HCT116 (cell line): ENCODE results near the gene PDSS1. TPM values are rescaled to one million over a fixed set of nuclear protein-coding genes. Genes with fewer than 3 reads are reported as not detected.

Experiments used
- ATAC-seq: fragments of 200-7000 bp; cut with Tn5 transposase; 2 replicates; pipeline ENCODE4 v1.9.1; 2020; ENCODE audit warnings: mild to moderate bottlenecking, moderate library complexity
- BruUV-seq: library from RNA; stranded (reverse); fragments of 400-500 nt; replicated peaks from 2 replicates; lab custom pipeline; 2021; lab: Mats Ljungman, UMichigan
- CTCF ChIA-PET: fragments of 300-600 bp; sonication (Branson Sonifier 250); formaldehyde crosslinking; loops from one replicate; lab custom pipeline; 2021; ENCODE audit warnings: antibody characterized with exemption; lab: Charles Lee
- POLR2A ChIA-PET: fragments of 300-600, 350-600 bp; sonication (Branson Sonifier 250); formaldehyde crosslinking; loops from one replicate; lab custom pipeline; 2021; ENCODE audit warnings: antibody characterized with exemption; lab: Charles Lee
- RAD21 ChIA-PET, 2 experiments: fragments of 300-600 bp; sonication (Branson Sonifier 250); formaldehyde crosslinking; loops; one replicate each; lab custom pipeline; 2023; ENCODE audit warnings: low total read pairs in 2 of 2; ENCODE audit not compliant: uncharacterized antibody in 2 of 2, unreplicated experiment in 2 of 2, low non-redundant PET in 1 of 2; lab: Charles Lee
- DNase-seq: peaks from one replicate; pipeline ENCODE4 v3.0.0-alpha.2; 2010; ENCODE audit warnings: low read depth, low spot score
- H2AFZ ChIP-seq: fragments of 200-600 bp; shearing (Covaris generic), sonication (generic); 2 replicates; pipeline ENCODE4 v1.6.1; 2017; ENCODE audit warnings: low read depth, mixed run types, mixed read lengths, antibody characterized with exemption, low read length; ENCODE audit not compliant: poor library complexity, severe bottlenecking
- H3K27ac ChIP-seq: 2 replicates; pipeline ENCODE4 v1.5.1; 2012; ENCODE audit warnings: low read depth, low read length
- H3K27me3 ChIP-seq: fragments of 200-600 bp; sonication (generic); 2 replicates; pipeline ENCODE4 v1.6.1; 2016; ENCODE audit warnings: mixed run types, low read length, mixed read lengths; ENCODE audit not compliant: insufficient read depth
- H3K36me3 ChIP-seq, 2 experiments: fragments of 200-500 bp in 1 of 2; fragments of 200-600 bp in 1 of 2; sonication (Bioruptor generic) in 1 of 2; sonication (generic) in 1 of 2; 2 replicates each; pipeline versions ENCODE4 v1.5.1 to v1.6.1; 2014 to 2016; ENCODE audit warnings: low read length in 2 of 2, inconsistent platforms in 1 of 2, mixed read lengths in 1 of 2, mixed run types in 1 of 2; ENCODE audit not compliant: insufficient read depth in 2 of 2, control insufficient read depth in 1 of 2
- H3K4me1 ChIP-seq, 2 experiments: fragments of 200-600 bp in 1 of 2; sonication (generic) in 1 of 2; 2 replicates each; pipeline versions ENCODE4 v1.5.1 to v1.6.1; 2012 to 2017; ENCODE audit warnings: low read length in 2 of 2, inconsistent platforms in 1 of 2, mild to moderate bottlenecking in 1 of 2, mixed read lengths in 1 of 2, mixed run types in 1 of 2, moderate library complexity in 1 of 2; ENCODE audit not compliant: insufficient read depth in 2 of 2, control insufficient read depth in 1 of 2
- H3K4me2 ChIP-seq: fragments of 200-600 bp; sonication (generic); 2 replicates; pipeline ENCODE4 v1.6.1; 2017; ENCODE audit warnings: mixed run types, low read length, mixed read lengths
- H3K4me3 ChIP-seq, 2 experiments: fragments of 200-600 bp in 1 of 2; sonication (generic) in 1 of 2; replicated peaks in 1 of 2; 2 replicates each; pipeline ENCODE4 v1.5.1; 2011 to 2016; ENCODE audit warnings: low read length in 2 of 2, control low read depth in 1 of 2, low read depth in 1 of 2, mild to moderate bottlenecking in 1 of 2, mixed read lengths in 1 of 2, mixed run types in 1 of 2
- H3K79me2 ChIP-seq: fragments of 200-600 bp; sonication (generic); 2 replicates; pipeline ENCODE4 v1.6.1; 2017; ENCODE audit warnings: mild to moderate bottlenecking, mixed run types, low read length, moderate library complexity, mixed read lengths; ENCODE audit not compliant: insufficient read depth
- H3K9ac ChIP-seq: fragments of 200-600 bp; sonication (generic); 2 replicates; pipeline ENCODE4 v1.6.1; 2016; ENCODE audit warnings: low read length, mixed read lengths
- H3K9me2 ChIP-seq: fragments of 200-600 bp; sonication (generic), shearing (Covaris generic); 2 replicates; pipeline ENCODE4 v1.6.1; 2017; ENCODE audit warnings: mixed run types, mild to moderate bottlenecking, moderate library complexity; ENCODE audit not compliant: insufficient read depth
- H3K9me3 ChIP-seq, 2 experiments: fragments of 200-500 bp in 1 of 2; fragments of 200-600 bp in 1 of 2; sonication (Bioruptor generic) in 1 of 2; sonication (generic) in 1 of 2; 2 replicates each; pipeline ENCODE4 v1.6.1; 2014 to 2017; ENCODE audit warnings: low read length in 2 of 2, mixed read lengths in 2 of 2, inconsistent platforms in 1 of 2, low read depth in 1 of 2, mild to moderate bottlenecking in 1 of 2, mixed run types in 1 of 2, moderate library complexity in 1 of 2; ENCODE audit not compliant: control insufficient read depth in 1 of 2, insufficient read depth in 1 of 2
- H4K20me1 ChIP-seq: fragments of 200-600 bp; sonication (generic), shearing (Covaris generic); 2 replicates; pipeline ENCODE4 v1.6.1; 2017; ENCODE audit warnings: mixed run types, mild to moderate bottlenecking, moderate library complexity; ENCODE audit not compliant: insufficient read depth
- CBX3 ChIP-seq: IDR thresholded peaks from 2 replicates; pipeline ENCODE4 v1.6.1; 2012; ENCODE audit warnings: low read depth
- CEBPB ChIP-seq: IDR thresholded peaks from 2 replicates; pipeline ENCODE4 v1.6.1; 2012; ENCODE audit warnings: low read depth
- EZH2phosphoT487 ChIP-seq: fragments of 200-600 bp; IDR thresholded peaks from 2 replicates; pipeline ENCODE4 v1.6.1; 2018; ENCODE audit warnings: antibody characterized with exemption, borderline replicate concordance
- JUND ChIP-seq: IDR thresholded peaks from 2 replicates; pipeline ENCODE4 v1.6.1; 2012
- RAD21 ChIP-seq: IDR thresholded peaks from 2 replicates; pipeline ENCODE4 v1.6.1; 2012; ENCODE audit warnings: low read depth, mild to moderate bottlenecking
- SRF ChIP-seq: IDR thresholded peaks from 2 replicates; pipeline ENCODE4 v1.6.1; 2012; ENCODE audit warnings: low read depth
- ZNF274 ChIP-seq: fragments of 200-500 bp; sonication (Bioruptor generic); IDR thresholded peaks from 2 replicates; pipeline ENCODE4 v1.6.1; 2014; ENCODE audit warnings: mild to moderate bottlenecking, low read depth, low read length, inconsistent platforms
- intact Hi-C: fragments of 100-400 bp; cut with micrococcal nuclease; formaldehyde crosslinking; loops from 2 replicates; pipeline ENCODE4 v1.10.0; 2022
- total RNA-seq: library from RNA; stranded (reverse); gene quantifications from one replicate; pipeline ENCODE4 v1.2.1, GENCODE V29; 2021; ENCODE audit not compliant: unreplicated experiment
- TF ChIP-seq, protein P1 (sequence below): IDR thresholded peaks from 2 replicates; pipeline ENCODE4 v1.6.1; 2012
- TF ChIP-seq, protein P2 (sequence below): IDR thresholded peaks from 2 replicates; pipeline ENCODE4 v1.6.1; 2011; ENCODE audit warnings: mild to moderate bottlenecking, low read length, moderate library complexity; ENCODE audit not compliant: insufficient replicate concordance; ENCODE audit errors: extremely low read depth

PDSS1 gene
- total RNA-seq, 1 experiment from 2014 or later: 23.5 TPM

DNA sequence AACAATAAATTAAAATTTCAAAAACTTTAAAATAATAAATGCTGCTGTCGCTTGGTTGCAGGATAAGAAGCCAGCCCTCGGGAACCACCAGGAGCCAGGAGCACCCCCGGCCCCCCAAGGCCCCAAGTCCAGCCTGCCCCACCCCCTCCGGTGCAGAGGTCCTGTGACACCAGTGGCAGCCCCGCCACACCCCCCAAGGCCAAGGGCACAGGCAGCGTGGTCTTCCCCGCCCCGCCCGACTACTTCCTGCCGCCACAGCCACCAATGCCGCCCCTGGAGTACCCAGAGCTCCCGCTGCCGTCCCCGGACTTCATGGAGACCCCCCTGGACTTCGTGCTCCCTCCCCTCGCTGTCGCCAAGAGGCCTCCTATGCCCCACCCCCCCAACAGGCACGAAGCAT, 44.5 kb upstream of the PDSS1 start:
- no peaks in the 10 kb centered on the region for H3K79me2 ChIP-seq
- H3K9me2 ChIP-seq: no peaks in the 10 kb centered on the region
- no peak overlapping the region for H3K4me3 ChIP-seq
- H3K4me1 ChIP-seq: no peaks in the 10 kb centered on the region
- no TSS peak for BruUV-seq
- H3K9me3 ChIP-seq: no peaks in the 10 kb centered on the region
- no peak overlapping the region for H3K9ac ChIP-seq
- DNase-seq: no peak
- no peak overlapping the region for H2AFZ ChIP-seq
- ChIA-PET CTCF (no interaction called here), POLR2A (no interaction called here), RAD21 (no interaction called here)
- no peak overlapping the region for H3K27ac ChIP-seq
- H3K4me2 ChIP-seq: no peak overlapping the region
- intact Hi-C loops: no loop called here
- H3K36me3 ChIP-seq: no peaks in the 10 kb centered on the region
- H3K27me3 ChIP-seq: no peaks in the 10 kb centered on the region
- H4K20me1 ChIP-seq: no peaks in the 10 kb centered on the region
- TF ChIP-seq CBX3 (no peak), RAD21 (no peak)
- TF ChIP-seq, protein P1, sequence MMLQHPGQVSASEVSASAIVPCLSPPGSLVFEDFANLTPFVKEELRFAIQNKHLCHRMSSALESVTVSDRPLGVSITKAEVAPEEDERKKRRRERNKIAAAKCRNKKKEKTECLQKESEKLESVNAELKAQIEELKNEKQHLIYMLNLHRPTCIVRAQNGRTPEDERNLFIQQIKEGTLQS: no peak
- no peak for ATAC-seq

DNA sequence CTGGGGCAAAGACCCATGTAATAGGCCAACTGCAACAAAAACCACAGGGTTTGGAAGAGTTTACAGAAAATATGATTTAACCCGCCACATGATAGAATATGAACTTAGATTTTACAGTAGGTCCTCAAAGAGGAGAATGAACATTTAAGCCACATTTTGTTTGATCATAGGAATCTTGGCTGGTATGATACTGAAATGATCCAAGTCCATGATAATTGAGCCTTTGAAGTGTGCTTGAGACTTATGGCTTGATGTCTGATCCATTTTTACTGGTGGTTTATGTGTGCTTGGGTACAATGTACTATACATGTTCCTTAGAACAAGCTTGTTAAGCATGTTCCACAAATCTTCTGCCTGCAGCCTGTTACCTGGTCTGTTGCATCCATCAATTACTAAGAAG, 41.8 kb upstream of the PDSS1 start:
- H3K4me2 ChIP-seq: no peak overlapping the region
- BruUV-seq: no TSS peak
- H3K9ac ChIP-seq: no peak overlapping the region
- H4K20me1 ChIP-seq: no peaks in the 10 kb centered on the region
- H3K27me3 ChIP-seq: no peaks in the 10 kb centered on the region
- RAD21 ChIA-PET: no interaction called here
- no peak for ATAC-seq
- CTCF ChIA-PET: no interaction called here
- no peak for TF ChIP-seq CEBPB
- no peak for TF ChIP-seq ZNF274
- TF ChIP-seq, protein P1: no peak
- TF ChIP-seq, protein P2, sequence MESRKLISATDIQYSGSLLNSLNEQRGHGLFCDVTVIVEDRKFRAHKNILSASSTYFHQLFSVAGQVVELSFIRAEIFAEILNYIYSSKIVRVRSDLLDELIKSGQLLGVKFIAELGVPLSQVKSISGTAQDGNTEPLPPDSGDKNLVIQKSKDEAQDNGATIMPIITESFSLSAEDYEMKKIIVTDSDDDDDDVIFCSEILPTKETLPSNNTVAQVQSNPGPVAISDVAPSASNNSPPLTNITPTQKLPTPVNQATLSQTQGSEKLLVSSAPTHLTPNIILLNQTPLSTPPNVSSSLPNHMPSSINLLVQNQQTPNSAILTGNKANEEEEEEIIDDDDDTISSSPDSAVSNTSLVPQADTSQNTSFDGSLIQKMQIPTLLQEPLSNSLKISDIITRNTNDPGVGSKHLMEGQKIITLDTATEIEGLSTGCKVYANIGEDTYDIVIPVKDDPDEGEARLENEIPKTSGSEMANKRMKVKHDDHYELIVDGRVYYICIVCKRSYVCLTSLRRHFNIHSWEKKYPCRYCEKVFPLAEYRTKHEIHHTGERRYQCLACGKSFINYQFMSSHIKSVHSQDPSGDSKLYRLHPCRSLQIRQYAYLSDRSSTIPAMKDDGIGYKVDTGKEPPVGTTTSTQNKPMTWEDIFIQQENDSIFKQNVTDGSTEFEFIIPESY: no peak
- no peak for TF ChIP-seq SRF
- no peak for TF ChIP-seq EZH2phosphoT487
- TF ChIP-seq JUND: no peak
- no peaks in the 10 kb centered on the region for H3K36me3 ChIP-seq
- POLR2A ChIA-PET: no interaction called here
- intact Hi-C loops: no loop called here
- no peak for DNase-seq
- no peaks in the 10 kb centered on the region for H3K79me2 ChIP-seq
- no peak overlapping the region for H2AFZ ChIP-seq
- H3K9me2 ChIP-seq: no peaks in the 10 kb centered on the region
- no peak overlapping the region for H3K27ac ChIP-seq
- no peaks in the 10 kb centered on the region for H3K9me3 ChIP-seq
- H3K4me3 ChIP-seq: no peak overlapping the region
- H3K4me1 ChIP-seq: no peaks in the 10 kb centered on the region
